PC-3 (cell line): ENCODE measurements around the gene PYROXD2. TPM values are rescaled to one million over a fixed set of nuclear protein-coding genes. Genes with fewer than 3 reads are reported as not detected.

Source experiments
- ATAC-seq: fragments of 200-7000 bp; cut with Tn5 transposase; 2 replicates; pipeline ENCODE4 v1.9.1; 2020; ENCODE audit warnings: mild to moderate bottlenecking, moderate library complexity
- BruUV-seq: library from RNA; stranded (reverse); fragments of 400-500 nt; replicated peaks from 2 replicates; lab custom pipeline; 2021; lab: Mats Ljungman, UMichigan
- CTCF ChIA-PET: fragments of 300-600 bp; sonication (Branson Sonifier 250); formaldehyde crosslinking; loops from one replicate; lab custom pipeline; 2022; ENCODE audit warnings: antibody characterized with exemption; lab: Charles Lee
- POLR2A ChIA-PET: fragments of 300-600 bp; sonication (Branson Sonifier 250); formaldehyde crosslinking; loops from one replicate; lab custom pipeline; 2022; ENCODE audit warnings: antibody characterized with exemption; ENCODE audit not compliant: unreplicated experiment; lab: Charles Lee
- DNase-seq: peaks from one replicate; pipeline ENCODE4 v3.0.0-alpha.2; 2015
- H2AFZ ChIP-seq: fragments of 300-600 bp; sonication (generic); 2 replicates; pipeline ENCODE4 v1.6.0; 2016; ENCODE audit warnings: antibody characterized with exemption, low read length
- H3F3A ChIP-seq: fragments of 300-600 bp; sonication (generic); one replicate; pipeline ENCODE4 v1.6.0; 2017; ENCODE audit warnings: antibody characterized with exemption, low read length, control low read depth, mild to moderate bottlenecking; ENCODE audit not compliant: unreplicated experiment
- H3K27ac ChIP-seq: fragments of 300-600 bp; sonication (generic); 2 replicates; pipeline ENCODE4 v1.5.1; 2016; ENCODE audit warnings: mild to moderate bottlenecking, low read length
- H3K27me3 ChIP-seq: fragments of 300-600 bp; sonication (generic); 2 replicates; pipeline ENCODE4 v1.6.1; 2016; ENCODE audit warnings: low read length, mixed read lengths
- H3K36me3 ChIP-seq: fragments of 300-600 bp; sonication (generic); 2 replicates; pipeline ENCODE4 v1.6.1; 2016; ENCODE audit warnings: low read depth, mixed run types, low read length, mixed read lengths
- H3K4me1 ChIP-seq: fragments of 300-600 bp; sonication (generic); 2 replicates; pipeline ENCODE4 v1.5.1; 2016; ENCODE audit warnings: low read length; ENCODE audit not compliant: insufficient read depth
- H3K4me2 ChIP-seq: fragments of 300-600 bp; sonication (generic); 2 replicates; pipeline ENCODE4 v1.6.0; 2016; ENCODE audit warnings: low read length
- H3K4me3 ChIP-seq: fragments of 300-600 bp; sonication (generic); 2 replicates; pipeline ENCODE4 v1.5.1; 2016; ENCODE audit warnings: mild to moderate bottlenecking, low read length, mixed read lengths
- H3K79me2 ChIP-seq: fragments of 300-600 bp; sonication (generic); 2 replicates; pipeline ENCODE4 v1.6.1; 2017; ENCODE audit warnings: low read length, mixed read lengths
- H3K9ac ChIP-seq: fragments of 300-600 bp; sonication (generic); 2 replicates; pipeline ENCODE4 v1.6.0; 2016; ENCODE audit warnings: mild to moderate bottlenecking, low read length
- H3K9me2 ChIP-seq: fragments of 300-600 bp; sonication (generic); replicated peaks from 2 replicates; pipeline ENCODE4 v1.6.1; 2016; ENCODE audit warnings: mixed run types, low read length, mixed read lengths
- H3K9me3 ChIP-seq: fragments of 300-600 bp; sonication (generic); 2 replicates; pipeline ENCODE4 v1.6.1; 2016; ENCODE audit warnings: low read length, mixed read lengths
- H4K20me1 ChIP-seq: fragments of 300-600 bp; sonication (generic); 2 replicates; pipeline ENCODE4 v1.6.1; 2016; ENCODE audit warnings: low read length, mixed read lengths
- CTCF ChIP-seq: fragments of 300-600 bp; sonication (generic); conservative IDR thresholded peaks from 2 replicates; pipeline ENCODE4 v1.5.1; 2017; ENCODE audit warnings: antibody characterized with exemption, low read depth, mild to moderate bottlenecking, low read length
- EZH2 ChIP-seq: fragments of 300-600 bp; sonication (generic); IDR thresholded peaks from one replicate; pipeline ENCODE4 v1.6.1; 2017; ENCODE audit warnings: antibody characterized with exemption, mild to moderate bottlenecking, low read length; ENCODE audit not compliant: unreplicated experiment
- EZH2phosphoT487 ChIP-seq: fragments of 300-600 bp; sonication (generic); IDR thresholded peaks from 2 replicates; pipeline ENCODE4 v1.6.1; 2018; ENCODE audit warnings: mild to moderate bottlenecking, antibody characterized with exemption, low read length, borderline replicate concordance
- intact Hi-C: fragments of 100-400 bp; cut with micrococcal nuclease; formaldehyde crosslinking; loops from 2 replicates; pipeline ENCODE4 v1.9.0; 2023
- total RNA-seq: library from RNA; depleted of rRNA; stranded (reverse); fragments of >200 nt; gene quantifications from 2 replicates; pipeline ENCODE4 v1.2.3, GENCODE V29; 2014

Gene PYROXD2
- total RNA-seq, 1 experiment from 2014 or later, result 3.1 TPM

- no TSS peak for BruUV-seq
- ChIA-PET CTCF (no interaction called here), POLR2A (no interaction called here)
- Histone ChIP-seq H2AFZ (no peak overlapping the region), H3K4me1 (peaks cover 13% of the 10 kb centered on the region), H3K79me2 (no peaks in the 10 kb centered on the region), H3K27ac (no peak overlapping the region), H3K9me2 (no peaks in the 10 kb centered on the region), H3K4me2 (peak overlapping the region; percentile 61; the same call in 1 of the 2 replicates), H3K9ac (no peak overlapping the region), H3K4me3 (no peak overlapping the region), H3K36me3 (no peaks in the 10 kb centered on the region), H3F3A (no peaks in the 10 kb centered on the region), H3K27me3 (no peaks in the 10 kb centered on the region), H4K20me1 (no peaks in the 10 kb centered on the region), H3K9me3 (no peaks in the 10 kb centered on the region)
- intact Hi-C loops, result no loop called here
- TF ChIP-seq EZH2phosphoT487 (no peak), CTCF (no peak), EZH2 (no peak)
- ATAC-seq (no peak), DNase-seq (no peak)
These were observed 20.2 kb upstream of the PYROXD2 start for GRCh38 chr10:98435178-98435577.

GRCh38 chr10:98433881-98434732 lies 19.1 kb upstream of the PYROXD2 start:
- BruUV-seq, result no TSS peak
- no peaks in the 10 kb centered on the region for H3K79me2 ChIP-seq
- H3K4me3 ChIP-seq, result no peak overlapping the region
- ChIA-PET POLR2A (no interaction called here), CTCF (interaction anchor here (0.5 kb wide), 1 partner anchor 994 kb away, joined by 4 read pairs; no protein-coding TSS in a partner anchor)
- intact Hi-C loops, result loop anchor here (1.0 kb wide), 1 partner anchor 36 kb away; no protein-coding TSS in a partner anchor
- H4K20me1 ChIP-seq, result no peaks in the 10 kb centered on the region
- H3K4me2 ChIP-seq, result peak overlapping the region; percentile 61
- no peaks in the 10 kb centered on the region for H3K9me2 ChIP-seq
- H3K9me3 ChIP-seq, result no peaks in the 10 kb centered on the region
- ATAC-seq (peak; percentile 82), DNase-seq (peak; percentile 81)
- H3K27ac ChIP-seq, result no peak overlapping the region
- no peaks in the 10 kb centered on the region for H3F3A ChIP-seq
- H3K27me3 ChIP-seq, result no peaks in the 10 kb centered on the region
- H3K9ac ChIP-seq, result no peak overlapping the region
- no peak overlapping the region for H2AFZ ChIP-seq
- H3K4me1 ChIP-seq, result peaks cover 13% of the 10 kb centered on the region
- no peaks in the 10 kb centered on the region for H3K36me3 ChIP-seq
- TF ChIP-seq EZH2, result no peak
- no peak for TF ChIP-seq EZH2phosphoT487
- no peak for TF ChIP-seq CTCF

GRCh38 chr10:98433371-98433770 lies 18.4 kb upstream of the PYROXD2 start:
- Histone ChIP-seq H3K9me3 (no peaks in the 10 kb centered on the region), H3K79me2 (no peaks in the 10 kb centered on the region), H3K9ac (no peak overlapping the region), H3K9me2 (no peaks in the 10 kb centered on the region), H3K4me3 (no peak overlapping the region), H4K20me1 (no peaks in the 10 kb centered on the region), H3K4me1 (peaks cover 13% of the 10 kb centered on the region), H3K4me2 (no peak overlapping the region), H3K36me3 (no peaks in the 10 kb centered on the region), H3K27ac (no peak overlapping the region), H3F3A (no peaks in the 10 kb centered on the region), H3K27me3 (no peaks in the 10 kb centered on the region), H2AFZ (no peak overlapping the region)
- no TSS peak for BruUV-seq
- TF ChIP-seq CTCF (no peak), EZH2phosphoT487 (no peak), EZH2 (no peak)
- DNase-seq (no peak), ATAC-seq (no peak)
- ChIA-PET CTCF (no interaction called here), POLR2A (no interaction called here)
- intact Hi-C loops, result no loop called here
